GM18508 (cell line): ENCODE measurements around the gene EPB41L2.
"Not testable (repeated sequence)": the region's sequence is repeated elsewhere in the genome, so short reads cannot be mapped to it uniquely, and the experiment has no call there.

Source experiments
- ATAC-seq: cut with Tn5 transposase; IDR thresholded peaks from one replicate; pipeline ENCODE4 v1.9.1; 2021; ENCODE audit warnings: moderate number of reproducible peaks; ENCODE audit not compliant: insufficient read depth, unreplicated experiment

EPB41L2 gene

GRCh38 chr6:131007964-131008363 is 55.1 kb downstream of the EPB41L2 start:
- not testable (repeated sequence) for ATAC-seq

DNA sequence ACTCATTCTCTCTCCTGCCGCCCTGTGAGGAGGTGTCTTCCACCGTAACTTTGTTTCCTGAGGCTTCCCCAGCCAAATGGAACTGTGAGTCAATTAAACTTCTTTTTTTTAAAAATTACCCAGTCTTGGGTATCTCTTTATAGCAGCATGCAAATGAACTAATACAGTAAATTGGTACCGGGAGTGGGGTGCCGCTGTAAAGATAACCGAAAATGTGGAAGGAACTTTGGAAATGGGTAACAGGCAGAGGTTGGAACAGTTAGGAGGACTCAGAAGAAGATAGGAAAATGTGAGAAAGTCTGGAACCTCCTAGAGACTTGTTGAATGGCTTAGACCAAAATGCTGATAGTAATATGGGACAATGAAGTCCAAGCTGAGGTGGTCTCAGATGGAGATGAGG is 55.8 kb downstream of the EPB41L2 start:
- no peak for ATAC-seq

- no peak for ATAC-seq
Observed at GRCh38 chr6:131005439-131006016, 57.5 kb downstream of the EPB41L2 start.

DNA sequence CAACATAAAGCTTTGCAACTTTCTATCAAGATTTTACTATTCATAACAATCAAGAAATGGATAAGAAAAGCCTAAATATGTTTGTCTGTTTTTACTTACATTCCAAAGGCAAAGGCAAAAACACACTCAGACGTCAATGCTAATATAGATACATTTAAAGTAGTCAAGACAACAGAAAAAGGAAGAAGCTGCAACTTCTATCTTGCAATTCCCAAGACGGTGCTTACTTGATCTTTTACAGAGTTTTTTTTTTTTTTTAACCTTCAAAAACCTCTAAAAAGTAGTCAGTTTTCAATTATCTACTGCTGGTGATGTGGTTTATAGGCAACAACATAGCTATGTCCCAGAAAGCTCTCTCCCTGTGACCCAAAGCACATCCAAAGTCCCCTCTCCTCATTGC is 58.1 kb downstream of the EPB41L2 start:
- no peak for ATAC-seq

DNA sequence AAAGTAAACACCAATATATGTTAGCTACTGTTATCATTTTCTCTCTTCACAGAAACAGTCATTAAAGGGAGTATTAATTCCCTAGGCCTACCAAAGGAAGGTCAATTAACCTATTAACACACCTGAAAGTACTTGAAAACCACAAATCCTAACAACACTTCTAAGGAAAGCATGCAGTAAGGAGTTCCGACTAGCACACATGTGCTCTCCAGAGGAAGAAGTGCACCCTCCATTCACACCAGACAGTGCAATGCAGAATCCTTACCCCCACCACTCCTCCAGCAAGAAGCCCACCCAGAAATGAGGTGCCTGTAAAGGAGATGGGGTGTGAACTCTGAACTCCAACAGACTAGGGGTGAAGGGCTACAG is 58.7 kb downstream of the EPB41L2 start:
- no peak for ATAC-seq

GRCh38 chr6:131003488-131004386 is 59.3 kb downstream of the EPB41L2 start:
- ATAC-seq, result no peak

DNA sequence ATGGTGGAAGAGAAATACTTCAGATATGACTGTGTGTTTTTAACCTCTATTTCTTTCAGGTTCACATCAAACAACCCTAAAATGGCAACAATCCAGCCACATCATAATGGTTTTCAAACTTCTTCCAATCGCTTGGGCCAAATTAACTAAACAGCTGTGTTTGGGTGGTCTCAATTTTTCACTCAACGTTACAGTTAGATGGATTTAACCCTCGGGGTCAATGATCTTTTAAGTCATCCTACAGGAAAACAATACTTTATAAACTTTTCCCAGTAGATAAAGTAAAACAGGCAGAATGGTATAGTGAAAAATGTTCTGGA is 60.4 kb downstream of the EPB41L2 start:
- ATAC-seq, result no peak

GRCh38 chr6:131001945-131002660 is 60.9 kb downstream of the EPB41L2 start:
- no peak for ATAC-seq

DNA sequence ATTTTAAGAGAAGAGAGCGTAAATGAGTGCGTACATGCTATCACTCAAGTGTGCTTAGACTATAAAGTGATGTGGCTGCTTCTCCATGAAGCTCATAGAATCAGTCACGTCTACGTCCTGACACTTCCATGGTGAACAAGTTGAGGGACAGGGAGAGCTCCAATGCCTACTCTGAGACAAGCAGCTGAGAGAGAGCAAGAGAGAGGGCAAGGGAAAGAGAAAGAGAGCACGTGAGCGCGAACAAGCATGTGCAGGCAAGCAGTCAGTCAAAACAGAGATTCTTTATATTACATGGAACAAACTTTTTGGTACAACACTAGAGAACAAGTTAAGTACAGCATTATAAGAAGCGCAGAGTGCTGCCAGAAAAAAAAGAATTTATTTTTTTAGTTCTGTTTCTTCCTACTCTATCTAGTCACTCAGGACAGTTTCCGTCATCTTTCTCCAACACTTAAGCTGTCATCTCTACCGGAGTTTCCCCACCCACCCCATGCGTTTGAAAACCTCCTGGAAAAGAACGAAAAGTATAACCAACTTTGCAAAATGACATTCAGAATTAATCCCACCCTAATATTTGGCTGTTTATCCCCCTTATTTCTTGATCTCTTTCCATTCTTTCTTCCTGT is 61.8 kb downstream of the EPB41L2 start:
- no peak for ATAC-seq

GRCh38 chr6:131000544-131000943 is 62.5 kb downstream of the EPB41L2 start:
- ATAC-seq, result no peak

DNA sequence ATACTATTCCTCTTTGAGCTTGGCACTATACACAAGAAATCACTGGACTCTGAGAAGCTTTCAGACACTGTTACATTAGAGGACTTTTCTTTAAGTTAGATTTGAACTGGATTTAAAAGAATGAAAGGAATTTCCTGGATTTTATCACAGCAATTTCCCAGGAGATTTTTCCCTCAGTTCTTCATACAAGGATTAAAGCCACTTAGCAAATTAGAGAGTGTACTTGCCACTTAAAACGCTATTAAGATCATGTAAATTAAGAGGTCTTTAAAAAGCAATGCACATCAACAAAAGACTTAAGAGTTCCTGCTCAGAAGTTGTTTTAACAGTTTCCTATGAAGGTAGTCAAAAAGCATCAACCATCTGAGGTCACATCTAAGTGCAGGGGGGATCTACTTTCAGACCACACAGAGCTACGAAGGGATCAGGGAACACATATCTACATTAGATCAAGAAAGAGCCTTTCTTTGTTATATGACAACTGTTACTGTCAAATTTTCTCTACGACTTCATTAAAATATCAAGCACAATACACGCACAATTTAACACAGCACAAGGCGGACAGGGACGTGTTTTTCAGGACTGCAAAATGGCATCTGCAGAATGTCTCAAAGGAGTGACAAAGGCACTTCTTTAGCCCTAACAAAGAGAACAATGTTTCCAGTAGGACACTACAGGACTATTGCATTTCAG is 65.8 kb downstream of the EPB41L2 start:
- no peak for ATAC-seq

- ATAC-seq, result no peak
Observed at GRCh38 chr6:130996635-130997034, 66.4 kb downstream of the EPB41L2 start.

GRCh38 chr6:130995783-130996447 is 67.1 kb downstream of the EPB41L2 start:
- no peak for ATAC-seq

DNA sequence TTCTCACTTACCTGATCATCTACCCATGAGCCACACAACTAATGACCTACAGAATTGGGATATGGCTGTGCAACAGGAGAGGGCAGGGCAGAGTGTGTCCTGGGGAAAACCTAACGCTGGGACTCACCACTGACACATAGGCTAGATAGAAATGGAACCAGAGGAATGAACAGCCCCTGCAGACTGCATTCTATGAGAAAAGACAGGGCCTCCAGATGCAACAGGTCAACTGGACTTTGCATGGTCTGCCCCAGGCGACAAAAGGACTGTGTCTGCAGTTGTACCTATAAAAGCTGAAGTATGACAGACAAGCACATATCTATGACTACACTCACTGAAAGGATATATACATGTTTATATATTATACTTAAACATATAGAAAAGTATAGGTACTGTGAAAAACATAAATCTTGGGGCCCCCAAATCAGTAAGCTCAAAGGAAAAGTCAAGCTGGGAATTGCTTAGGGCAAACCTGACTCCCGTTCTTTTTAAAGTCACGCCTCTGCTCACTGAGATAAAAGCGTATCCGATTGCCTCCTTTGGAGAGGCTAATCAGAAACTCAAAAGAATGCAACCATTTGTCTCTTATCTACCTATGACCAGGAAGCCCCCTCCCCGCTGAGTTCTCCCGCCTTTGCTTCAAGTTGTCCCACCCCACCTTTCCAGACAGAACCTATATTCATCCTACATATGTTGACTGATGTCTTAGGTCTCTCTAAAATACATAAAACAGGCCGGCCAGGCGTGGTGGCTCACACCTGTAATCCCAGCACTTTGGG is 68.5 kb downstream of the EPB41L2 start:
- no peak for ATAC-seq

- no peak for ATAC-seq
Observed at GRCh38 chr6:130993292-130993765, 69.7 kb downstream of the EPB41L2 start.

DNA sequence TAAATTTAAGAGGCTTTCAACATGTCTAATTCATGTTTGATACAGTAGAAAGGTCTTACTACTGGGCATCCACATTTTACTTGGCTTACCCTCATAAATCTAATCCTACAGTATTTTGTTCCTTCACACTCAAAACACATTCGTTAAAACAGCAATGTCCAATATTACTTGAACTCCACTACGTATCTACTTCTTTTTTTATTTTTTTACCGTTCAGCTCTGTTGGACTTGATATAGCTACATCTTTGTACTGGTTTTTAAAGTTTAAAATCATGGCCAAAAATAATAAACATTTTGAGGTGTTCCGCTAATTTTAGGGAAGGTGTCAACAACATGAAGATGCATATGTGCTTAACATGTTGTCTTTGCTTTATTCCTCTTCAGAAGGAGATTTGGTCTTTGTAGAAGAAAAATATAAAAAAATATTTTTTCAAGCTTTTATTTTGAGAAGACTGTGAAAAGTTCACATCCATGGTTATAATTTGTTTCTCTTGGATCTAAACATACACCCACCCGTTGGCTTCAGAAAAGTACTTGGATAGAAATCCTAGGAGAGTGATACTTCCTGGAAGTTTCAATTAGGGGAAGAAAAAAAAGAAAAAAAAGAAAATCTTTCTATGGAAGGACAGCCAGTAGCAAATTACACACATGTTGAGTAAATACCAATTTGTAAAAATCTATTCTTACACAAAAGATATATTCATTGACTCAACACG is 71.5 kb downstream of the EPB41L2 start:
- no peak for ATAC-seq

GRCh38 chr6:130987539-130987938 is 75.5 kb downstream of the EPB41L2 start:
- ATAC-seq, result not testable (repeated sequence)

- ATAC-seq, result no peak
Observed at GRCh38 chr6:130985115-130985514, 77.9 kb downstream of the EPB41L2 start.
